Measurements from ENCODE around the gene CEP57L1. TPM values are rescaled to one million over a fixed set of nuclear protein-coding genes. Genes with fewer than 3 reads are reported as not detected.
A peak's percentile ranks its signal among the peaks of the same experiment; 100 is the strongest.
"Not testable (repeated sequence)": the region's sequence is repeated elsewhere in the genome, so short reads cannot be mapped to it uniquely, and the experiment has no call there.

CEP57L1 gene
- total RNA-seq, 4 donors from 2014 or later: 3.2 to 10.2 (median 7.3) TPM

DNA sequence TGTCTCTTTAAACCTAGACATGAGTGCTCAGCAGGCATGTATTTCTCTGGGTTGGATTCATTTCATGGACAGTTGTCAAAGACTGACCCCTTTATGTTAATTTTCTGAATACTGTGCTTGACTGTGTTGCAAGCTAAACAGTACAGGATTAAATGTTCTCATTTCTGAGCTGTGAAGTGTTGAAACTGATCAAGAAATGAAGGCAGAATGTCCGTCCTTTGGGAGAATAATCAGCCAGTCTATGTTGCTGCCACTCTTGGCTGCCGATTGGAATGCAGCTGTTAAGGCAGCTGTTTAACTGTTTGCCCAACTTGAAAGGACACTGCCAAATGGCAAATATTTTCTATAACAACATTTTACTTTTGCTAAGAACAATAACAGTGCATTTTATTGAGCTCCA is 87.3 kb downstream of the CEP57L1 start:
- TF ChIP-seq POLR2A (IDR thresholded peaks at IDR 0.05): no peak
- TF ChIP-seq, protein P1, sequence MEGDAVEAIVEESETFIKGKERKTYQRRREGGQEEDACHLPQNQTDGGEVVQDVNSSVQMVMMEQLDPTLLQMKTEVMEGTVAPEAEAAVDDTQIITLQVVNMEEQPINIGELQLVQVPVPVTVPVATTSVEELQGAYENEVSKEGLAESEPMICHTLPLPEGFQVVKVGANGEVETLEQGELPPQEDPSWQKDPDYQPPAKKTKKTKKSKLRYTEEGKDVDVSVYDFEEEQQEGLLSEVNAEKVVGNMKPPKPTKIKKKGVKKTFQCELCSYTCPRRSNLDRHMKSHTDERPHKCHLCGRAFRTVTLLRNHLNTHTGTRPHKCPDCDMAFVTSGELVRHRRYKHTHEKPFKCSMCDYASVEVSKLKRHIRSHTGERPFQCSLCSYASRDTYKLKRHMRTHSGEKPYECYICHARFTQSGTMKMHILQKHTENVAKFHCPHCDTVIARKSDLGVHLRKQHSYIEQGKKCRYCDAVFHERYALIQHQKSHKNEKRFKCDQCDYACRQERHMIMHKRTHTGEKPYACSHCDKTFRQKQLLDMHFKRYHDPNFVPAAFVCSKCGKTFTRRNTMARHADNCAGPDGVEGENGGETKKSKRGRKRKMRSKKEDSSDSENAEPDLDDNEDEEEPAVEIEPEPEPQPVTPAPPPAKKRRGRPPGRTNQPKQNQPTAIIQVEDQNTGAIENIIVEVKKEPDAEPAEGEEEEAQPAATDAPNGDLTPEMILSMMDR (IDR thresholded peaks at IDR 0.05): no peak
- DNase-seq (ENCODE audit: low spot score in 2 of 2): no peak
- H3K4me3 ChIP-seq (ENCODE audit: low read depth, poor library complexity, severe bottlenecking): no peak overlapping the region
- intact Hi-C loops (cut with DNase I; ENCODE audit: low total_unique reads): loop anchor here (10.0 kb wide), 1 partner anchor 202 kb away; the partner anchor contains the start of gene CD164
- whole genome bisulfite sequencing, 2 donors: 25 to 34% methylated on average over 2 of the region's 2 CpGs

DNA sequence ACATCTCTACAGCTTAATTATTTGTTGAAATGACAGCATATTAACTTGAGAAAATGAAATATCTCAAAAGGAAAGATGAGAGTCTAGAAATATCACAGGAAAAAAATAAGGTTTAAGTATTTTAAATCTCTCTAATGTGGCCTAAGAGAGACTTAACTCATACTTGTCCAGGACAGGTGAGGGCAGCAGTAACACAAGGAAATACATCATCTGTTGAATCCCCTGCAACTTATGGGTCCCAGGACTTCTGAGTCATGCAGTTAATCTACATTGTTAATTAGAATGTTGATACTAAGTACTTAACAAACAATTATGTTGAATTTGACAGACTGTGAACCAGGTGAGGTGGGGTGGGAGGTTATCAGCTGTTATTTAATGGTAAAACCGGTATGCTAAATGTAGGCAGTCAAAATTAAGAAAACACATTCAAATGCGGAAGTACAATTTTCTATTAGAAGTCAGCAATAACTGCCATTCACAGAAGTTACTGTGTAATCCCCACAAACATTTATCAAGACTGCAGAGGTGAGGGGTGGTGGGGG is 87.9 kb downstream of the CEP57L1 start:
- no peak for DNase-seq (ENCODE audit: low spot score in 2 of 2)
- intact Hi-C loops (cut with DNase I; ENCODE audit: low total_unique reads): loop anchor here (10.0 kb wide), 1 partner anchor 202 kb away; the partner anchor contains the start of gene CD164
- H3K4me3 ChIP-seq (ENCODE audit: low read depth, poor library complexity, severe bottlenecking): no peak overlapping the region
- TF ChIP-seq POLR2A (IDR thresholded peaks at IDR 0.05): no peak
- 21 to 58% methylated on average over 2 of the region's 2 CpGs for WGBS, 2 donors

GRCh38 chr6:109184638-109185037 is 89.3 kb downstream of the CEP57L1 start:
- no peak for DNase-seq (ENCODE audit: low spot score in 2 of 2)
- intact Hi-C loops (cut with DNase I; ENCODE audit: low total_unique reads): loop anchor here (10.0 kb wide), 1 partner anchor 200 kb away; the partner anchor contains the start of gene CD164

DNA sequence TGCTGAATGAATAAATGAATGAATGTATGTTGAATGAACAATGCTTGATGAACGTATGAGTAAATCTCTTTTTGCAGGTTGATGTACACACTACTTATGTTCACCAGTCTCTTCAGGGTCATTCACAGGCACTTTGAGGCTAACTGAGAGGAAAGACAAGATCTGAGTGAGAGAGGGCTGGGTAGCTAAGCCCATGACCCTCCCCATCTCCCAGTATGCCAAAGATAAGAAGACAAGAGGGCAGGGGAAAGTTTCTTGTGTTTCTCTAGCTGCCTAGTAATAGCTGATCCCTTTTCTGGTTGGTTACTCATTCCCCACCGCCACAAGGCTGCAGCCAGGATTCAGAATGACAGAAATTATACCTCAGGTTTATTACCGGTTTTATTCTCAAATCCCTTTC is 90.7 kb downstream of the CEP57L1 start:
- no peak overlapping the region for H3K4me3 ChIP-seq (ENCODE audit: low read depth, poor library complexity, severe bottlenecking)
- DNase-seq (ENCODE audit: low spot score in 2 of 2): no peak
- TF ChIP-seq, protein P1 (IDR thresholded peaks at IDR 0.05): no peak
- TF ChIP-seq POLR2A (IDR thresholded peaks at IDR 0.05): no peak
- WGBS, 2 donors: 64 to 71% methylated on average over 3 of the region's 3 CpGs
- intact Hi-C loops (cut with DNase I; ENCODE audit: low total_unique reads): loop anchor here (10.0 kb wide), 1 partner anchor 199 kb away; the partner anchor contains the start of gene CD164

More at GRCh38 chr6:109184638-109185037, 89.3 kb downstream of the CEP57L1 start:
- no peak overlapping the region for H3K4me3 ChIP-seq (ENCODE audit: low read depth, poor library complexity, severe bottlenecking)
- no peak for TF ChIP-seq POLR2A (IDR thresholded peaks at IDR 0.05)
- TF ChIP-seq, protein P1 (IDR thresholded peaks at IDR 0.05): no peak
- WGBS, 2 donors: 62 to 87% methylated on average over 3 of the region's 3 CpGs

GRCh38 chr6:109187399-109188114 is 92.2 kb downstream of the CEP57L1 start:
- no peak overlapping the region for H3K4me3 ChIP-seq (ENCODE audit: low read depth, poor library complexity, severe bottlenecking)
- 24 to 27% methylated on average over 5 of the region's 5 CpGs for WGBS, 2 donors
- intact Hi-C loops (cut with DNase I; ENCODE audit: low total_unique reads): loop anchor here (10.0 kb wide), 1 partner anchor 197 kb away; the partner anchor contains the start of gene CD164
- peak in 1 of 2 donors; percentile 34 for DNase-seq (ENCODE audit: low spot score in 2 of 2)
- TF ChIP-seq, protein P1 (IDR thresholded peaks at IDR 0.05): peak in 1 of 3 donors; percentile 65
- TF ChIP-seq POLR2A (IDR thresholded peaks at IDR 0.05): no peak

- no peak for TF ChIP-seq POLR2A (IDR thresholded peaks at IDR 0.05)
- TF ChIP-seq, protein P1 (IDR thresholded peaks at IDR 0.05): no peak
- no peak for DNase-seq (ENCODE audit: low spot score in 2 of 2)
- no peak overlapping the region for H3K4me3 ChIP-seq (ENCODE audit: low read depth, poor library complexity, severe bottlenecking)
- WGBS, 2 donors: 26 to 33% methylated on average over 5 of the region's 5 CpGs
- intact Hi-C loops (cut with DNase I; ENCODE audit: low total_unique reads): loop anchor here (10.0 kb wide), 1 partner anchor 197 kb away; the partner anchor contains the start of gene CD164
Observed at GRCh38 chr6:109188115-109188411, 92.8 kb downstream of the CEP57L1 start.

GRCh38 chr6:109191368-109191767 is 96.1 kb downstream of the CEP57L1 start:
- H3K4me3 ChIP-seq (ENCODE audit: low read depth, poor library complexity, severe bottlenecking); DNase-seq (ENCODE audit: low spot score in 2 of 2); intact Hi-C loops (cut with DNase I; ENCODE audit: low total_unique reads): not testable (repeated sequence)

Data from lower leg skin (tissue), 4 donors.